Endometrial microvascular endothelial cells (primary cell): Measurements from ENCODE around the gene CLDN1. TPM values are rescaled to one million over a fixed set of nuclear protein-coding genes. Genes with fewer than 3 reads are reported as not detected.

Source experiments
- in situ Hi-C: cut with HindIII; loops from 2 replicates; pipeline ENCODE4 v1.10.0; 2017; ENCODE audit warnings: low sequenced_read_pairs, low pct_unique_long_range_greater_than_20kb; ENCODE audit errors: inconsistent ontology term
- total RNA-seq: library from RNA; depleted of rRNA; stranded (reverse); fragments of >200 nt; gene quantifications from one replicate; pipeline ENCODE4 v1.2.3, GENCODE V29; 2015; ENCODE audit errors: inconsistent ontology term

The CLDN1 gene
- total RNA-seq, 1 donor from 2014 or later = 48.3 TPM

DNA sequence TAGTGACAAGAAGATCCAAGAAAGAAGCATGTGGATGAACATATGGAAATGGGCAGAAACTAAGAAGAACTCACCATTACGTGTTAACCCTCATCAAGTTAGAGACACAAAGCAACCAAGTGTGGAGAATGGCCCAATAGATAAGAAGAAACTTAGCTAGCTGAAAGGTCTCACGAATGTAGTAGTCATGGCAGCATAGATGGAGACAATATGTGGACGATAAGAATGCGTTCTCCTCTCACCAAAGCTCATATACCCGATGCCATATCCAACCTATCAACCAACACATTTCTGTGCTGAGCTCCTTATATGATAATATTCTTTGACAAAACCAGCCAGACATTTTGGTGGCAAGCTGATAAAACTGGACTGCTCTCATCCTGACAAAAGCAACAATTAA lies 15.1 kb upstream of the CLDN1 start:
- in situ Hi-C loops = no loop called here

DNA sequence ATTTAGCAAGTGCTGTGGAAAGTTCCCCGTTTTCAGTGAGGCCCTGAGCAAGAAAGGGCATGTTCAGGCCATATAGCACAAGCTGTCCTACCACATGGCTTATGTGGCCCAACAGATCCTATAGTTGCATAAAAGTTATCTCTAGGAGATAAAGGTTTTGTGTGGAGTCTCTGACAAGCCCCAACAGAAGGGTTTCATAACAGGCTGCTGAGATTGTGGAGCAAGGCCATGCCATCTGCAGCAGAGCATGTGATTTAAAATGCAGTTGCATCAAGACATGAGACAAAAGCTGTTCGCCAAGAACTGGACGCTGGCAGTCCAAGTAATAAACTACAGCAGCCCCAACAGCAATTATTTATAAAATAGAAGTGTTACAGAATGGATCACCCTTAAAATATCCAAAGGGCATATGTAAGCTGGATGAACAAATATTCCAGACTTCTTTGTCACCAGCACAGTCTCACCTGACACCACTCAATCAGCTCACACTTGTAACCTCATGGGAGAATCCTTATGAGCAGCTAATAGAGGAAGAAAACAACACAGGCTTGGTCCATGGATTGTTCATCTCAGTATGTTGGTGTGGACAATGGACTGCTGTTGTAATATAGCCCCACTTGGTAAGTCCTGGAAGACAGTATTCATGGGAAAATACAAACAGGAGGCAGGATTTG lies 14.4 kb upstream of the CLDN1 start:
- in situ Hi-C loops = no loop called here

DNA sequence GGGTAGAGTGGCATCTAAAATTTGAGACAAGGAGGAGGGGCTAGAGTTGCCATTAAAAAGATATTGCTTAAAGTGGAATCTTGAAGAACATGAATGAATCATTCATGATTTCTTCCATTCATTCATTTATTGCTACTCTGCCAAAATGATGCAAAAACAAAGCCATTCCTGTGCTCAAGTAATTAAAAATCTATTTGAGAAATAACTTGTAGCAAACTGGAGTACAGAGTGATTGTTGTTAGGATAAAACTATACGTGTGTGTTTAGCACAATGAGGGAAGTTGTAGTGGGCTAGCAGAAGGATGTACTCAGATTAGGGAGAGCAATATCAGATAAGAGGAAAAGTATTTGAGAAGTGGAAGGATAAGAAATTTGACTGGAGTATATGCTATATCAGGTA lies 11.7 kb upstream of the CLDN1 start:
- in situ Hi-C loops = no loop called here

DNA sequence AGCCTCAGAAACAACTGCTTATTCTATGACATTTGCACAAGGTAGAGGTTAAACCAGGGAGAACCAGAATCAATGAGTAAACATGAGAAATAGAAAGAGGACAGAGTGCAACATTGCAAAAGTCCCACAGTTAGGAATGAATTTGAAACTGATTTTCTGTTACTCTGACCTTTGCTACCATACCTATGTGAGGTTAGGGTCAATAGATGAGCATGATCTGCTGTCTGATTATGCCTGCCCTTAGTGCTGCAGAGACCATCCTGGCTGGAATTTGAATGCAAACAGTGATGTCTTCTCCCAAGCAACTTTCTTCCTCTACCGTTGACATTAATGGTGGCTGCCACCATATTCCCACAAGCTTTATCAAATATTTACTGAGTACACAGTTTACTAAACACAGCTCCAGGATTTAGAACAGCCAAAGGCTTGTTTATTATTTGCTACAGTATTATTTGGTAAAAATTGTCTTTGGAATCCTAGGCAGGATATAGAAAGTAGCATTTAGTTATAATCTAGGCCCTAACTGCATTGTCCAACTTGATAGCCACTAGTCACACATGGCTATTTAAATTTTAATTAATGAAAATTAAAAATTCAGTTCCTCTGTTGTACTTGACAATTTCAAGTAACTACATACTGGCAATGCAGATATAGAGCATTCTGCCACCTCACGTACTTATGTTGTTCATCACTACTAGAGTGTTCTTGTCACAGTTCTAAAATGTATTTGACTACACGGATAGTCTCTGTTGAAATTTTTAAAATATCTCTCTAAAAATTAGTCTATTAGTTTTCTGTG lies 8.9 kb upstream of the CLDN1 start:
- in situ Hi-C loops = no loop called here

DNA sequence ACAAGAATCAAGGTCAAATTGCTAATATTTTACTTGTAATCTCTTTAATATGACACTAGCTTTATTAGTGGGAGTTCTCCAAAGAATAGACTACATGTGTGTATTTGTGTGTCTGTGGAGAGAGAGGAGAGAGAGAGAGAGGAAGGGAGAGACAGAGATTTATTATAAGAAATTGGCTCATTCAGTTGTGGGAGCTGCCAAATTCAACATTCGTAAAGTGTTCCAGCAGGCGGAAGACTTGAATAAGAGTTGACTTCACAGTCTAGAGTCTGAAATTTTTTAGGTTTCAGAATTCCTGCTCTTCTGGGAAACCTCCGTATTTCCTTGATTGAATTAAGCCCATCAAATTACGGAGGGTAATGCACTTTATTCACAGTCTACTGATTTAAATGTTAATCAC lies 4.7 kb upstream of the CLDN1 start:
- in situ Hi-C loops = no loop called here

DNA sequence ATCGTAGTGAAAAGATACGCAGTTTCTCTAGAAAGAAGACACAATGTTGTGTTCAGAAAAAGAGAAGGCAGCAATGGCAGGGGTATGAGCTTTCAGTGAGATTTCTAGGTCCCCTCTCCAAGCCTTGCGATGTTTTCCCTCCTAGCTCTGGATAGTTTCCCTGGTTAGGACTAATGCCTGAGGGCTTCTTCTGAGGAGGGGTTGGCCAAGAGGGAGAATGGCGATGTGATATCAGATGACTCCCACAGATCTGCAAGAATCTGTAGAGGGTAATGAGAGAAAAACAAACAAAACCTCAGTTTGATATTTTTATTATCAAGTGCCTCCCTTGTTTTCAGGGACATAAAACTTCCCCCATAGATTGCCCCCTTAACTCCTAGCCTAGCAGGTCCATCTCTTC lies 4.1 kb upstream of the CLDN1 start:
- in situ Hi-C loops = no loop called here

DNA sequence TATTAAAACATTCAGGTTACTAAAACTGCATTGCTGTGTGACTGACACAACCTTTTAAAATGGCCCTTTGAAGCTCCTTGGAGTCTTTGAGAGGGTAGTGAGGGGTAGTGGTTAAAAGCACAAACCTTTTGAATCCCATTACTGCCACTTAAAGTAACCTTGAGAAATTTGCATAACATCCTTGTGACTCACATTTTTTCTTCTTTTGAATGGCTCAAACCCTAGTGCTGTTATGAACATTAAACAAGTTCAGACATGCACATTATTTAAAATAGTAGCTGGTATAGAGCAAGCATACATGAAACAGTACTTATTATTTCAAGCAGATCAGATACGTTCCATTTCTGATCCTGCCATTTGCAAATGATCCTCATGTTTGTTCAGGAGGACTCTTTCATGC lies 3.7 kb upstream of the CLDN1 start:
- in situ Hi-C loops = no loop called here

DNA sequence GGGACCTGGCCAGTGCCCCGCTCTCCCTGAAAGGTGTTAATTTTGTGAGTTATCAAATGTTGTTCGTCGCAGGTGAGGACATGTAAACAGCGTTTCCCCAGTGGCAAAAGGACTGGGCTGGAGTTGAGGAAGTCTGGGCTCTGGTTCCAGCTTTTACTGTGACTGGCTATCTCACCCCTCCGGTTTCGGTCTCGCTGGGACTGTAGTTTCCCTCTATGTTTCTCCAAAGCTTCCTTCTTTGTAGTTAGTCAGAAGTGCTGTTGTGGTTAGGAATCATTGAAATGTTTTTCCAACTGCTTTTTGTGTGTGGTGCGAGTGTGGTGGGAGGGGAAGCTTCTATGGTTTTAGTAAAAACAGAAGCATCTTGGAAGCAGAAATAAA lies 990 bp upstream of the CLDN1 start:
- in situ Hi-C loops = no loop called here

DNA sequence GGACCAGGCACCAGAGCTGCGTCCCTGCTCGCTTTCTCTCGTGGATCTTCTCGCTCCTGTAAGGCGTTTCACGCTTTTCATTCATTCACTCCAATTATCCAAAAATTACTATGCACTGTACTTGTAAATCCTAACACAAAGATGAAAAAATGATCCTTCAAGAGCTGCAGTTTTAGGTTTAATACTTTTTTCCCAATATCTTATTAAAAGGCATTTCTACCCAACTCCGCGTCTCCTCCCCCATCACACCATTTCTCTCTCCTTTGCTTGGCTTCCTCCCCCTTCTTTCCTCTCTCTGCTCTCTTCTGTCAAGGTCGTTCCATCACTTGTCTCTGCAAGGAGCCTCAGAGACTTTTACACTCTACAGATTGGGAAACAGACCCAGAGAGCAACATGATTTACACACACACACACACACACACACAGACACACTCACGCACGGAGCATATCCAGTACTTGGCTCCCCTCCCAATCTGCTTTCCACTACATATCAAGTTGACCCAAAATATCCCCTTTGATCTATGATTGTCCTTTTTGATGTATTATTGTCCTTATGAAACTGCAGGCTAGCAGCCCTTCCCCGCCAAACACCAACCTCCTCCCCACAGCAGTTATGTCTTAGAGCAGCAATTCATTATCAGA lies 479 bp upstream of the CLDN1 start:
- in situ Hi-C loops = no loop called here

DNA sequence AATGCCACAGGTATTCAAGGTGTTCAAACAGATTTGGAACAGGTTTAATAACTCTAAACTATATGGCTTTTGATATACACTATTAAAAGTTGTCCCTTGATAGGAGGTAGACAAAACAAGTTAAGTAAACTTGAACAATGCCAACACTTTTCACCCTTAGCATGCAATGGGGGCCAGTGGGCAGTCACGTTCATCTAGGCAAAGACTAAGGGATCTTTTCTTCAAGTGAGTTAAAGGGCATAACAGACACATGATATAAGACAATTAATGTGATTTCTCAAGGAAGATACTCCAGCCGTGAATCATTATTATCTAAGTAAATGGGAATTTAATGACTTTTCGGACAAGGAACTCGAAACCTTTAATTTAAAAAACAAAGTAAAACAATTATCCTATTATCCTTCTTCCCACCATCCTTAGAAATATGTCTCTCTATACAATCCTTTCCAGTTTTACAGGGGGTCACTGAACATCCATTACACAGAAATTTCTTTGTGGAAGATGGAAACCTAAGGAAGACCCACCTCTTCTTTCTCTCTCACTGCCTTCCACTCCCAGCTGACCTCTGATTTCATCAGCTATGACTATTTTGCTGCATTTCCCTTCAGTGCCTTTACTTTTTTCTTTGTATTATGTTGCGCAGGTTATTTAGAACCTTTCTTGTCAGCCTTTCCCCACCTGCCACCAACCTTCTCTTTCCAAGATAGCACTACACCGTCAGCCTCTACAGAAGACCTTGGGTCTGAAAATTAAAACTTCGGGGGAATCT lies 1.5 kb downstream of the CLDN1 start:
- in situ Hi-C loops = no loop called here

DNA sequence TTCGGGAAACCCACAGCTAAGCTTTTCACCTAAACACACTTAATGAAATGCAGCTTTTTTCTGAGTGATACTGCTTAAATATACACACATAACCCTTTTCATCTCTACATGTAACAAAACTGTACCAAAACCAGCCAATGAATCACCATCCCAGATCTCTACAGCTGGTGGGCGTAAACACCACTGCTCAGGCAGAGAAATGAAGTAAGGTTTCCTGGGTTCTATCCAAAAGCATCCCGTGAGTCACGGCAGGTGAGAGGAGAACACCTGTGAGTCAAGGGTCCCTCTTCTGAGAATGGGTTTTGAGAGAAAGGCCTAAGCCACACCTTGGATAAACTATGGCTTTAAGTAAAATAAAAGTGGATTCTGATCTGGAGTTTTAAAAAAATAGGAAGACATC lies 2.6 kb downstream of the CLDN1 start:
- in situ Hi-C loops = no loop called here

DNA sequence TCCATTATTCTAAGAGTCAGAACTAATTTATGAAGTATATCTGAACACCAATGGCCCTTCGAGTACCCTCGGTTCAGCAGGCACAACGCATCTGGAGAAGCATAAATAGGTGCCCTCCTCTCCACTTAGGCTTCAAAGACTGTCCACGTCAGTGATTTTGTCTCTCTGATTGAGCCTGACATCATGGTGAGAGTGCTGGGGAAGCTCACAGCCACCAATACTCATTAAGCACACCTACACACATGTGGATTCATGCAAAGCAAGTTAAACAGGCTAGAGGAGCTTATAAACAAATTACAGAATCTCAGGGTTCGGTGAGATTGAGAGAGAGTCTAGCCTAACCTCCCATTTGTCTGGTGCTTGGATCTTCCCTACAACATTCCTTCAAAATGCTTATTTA lies 3.6 kb downstream of the CLDN1 start:
- in situ Hi-C loops = no loop called here

DNA sequence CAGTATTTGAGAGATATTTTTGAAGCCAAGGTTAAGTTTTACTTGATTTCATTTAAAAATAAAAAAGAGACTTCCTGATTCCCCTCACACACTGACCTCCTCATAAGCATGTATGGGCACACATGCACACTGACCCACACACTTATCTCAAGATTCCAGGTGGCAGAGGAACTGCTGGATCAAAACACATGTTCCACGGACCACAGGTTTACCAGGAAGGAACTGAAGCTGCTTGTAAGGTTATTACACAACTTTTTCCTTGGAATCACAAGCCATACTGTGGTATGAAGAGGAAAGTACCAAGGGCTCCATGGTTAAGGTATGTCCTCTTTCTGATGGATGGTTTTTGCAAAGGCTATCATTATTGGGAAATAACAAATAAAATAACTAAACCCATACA lies 7.5 kb downstream of the CLDN1 start:
- in situ Hi-C loops = no loop called here

DNA sequence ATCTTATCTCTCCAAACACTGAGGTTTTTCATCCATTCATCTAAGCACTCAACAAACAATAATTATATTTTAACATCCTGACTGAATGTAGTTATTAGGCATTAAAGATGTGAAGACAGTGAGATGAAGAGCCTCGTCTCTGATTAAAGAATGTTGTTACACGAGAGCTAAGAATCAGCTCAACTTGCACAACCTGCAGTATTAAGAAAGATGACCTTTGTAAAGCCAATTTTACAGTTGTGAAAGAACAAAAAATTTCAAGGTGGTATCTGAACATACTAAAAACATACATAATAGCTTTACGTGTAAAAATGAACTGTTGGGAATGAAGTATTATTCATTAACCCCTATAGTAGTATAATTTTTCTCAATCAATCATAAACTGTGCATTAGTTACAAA lies 12.8 kb downstream of the CLDN1 start:
- in situ Hi-C loops = no loop called here

DNA sequence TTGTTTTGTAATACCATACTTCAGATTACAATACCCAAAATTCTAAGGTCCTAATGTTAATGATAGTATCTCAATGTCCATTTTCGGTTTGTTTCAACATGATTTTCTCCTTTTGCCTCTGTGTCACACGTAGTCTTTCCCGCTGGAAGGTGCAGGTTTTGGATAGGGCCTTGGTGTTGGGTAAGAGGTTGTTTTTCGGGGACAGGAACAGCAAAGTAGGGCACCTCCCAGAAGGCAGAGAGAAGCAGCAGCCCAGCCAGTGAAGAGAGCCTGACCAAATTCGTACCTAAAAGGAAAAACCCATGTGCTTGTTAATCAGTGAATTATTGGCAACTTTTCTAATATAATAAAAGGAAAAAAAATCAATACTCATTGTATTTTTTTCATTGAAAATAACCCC lies 14.1 kb downstream of the CLDN1 start:
- in situ Hi-C loops = no loop called here

DNA sequence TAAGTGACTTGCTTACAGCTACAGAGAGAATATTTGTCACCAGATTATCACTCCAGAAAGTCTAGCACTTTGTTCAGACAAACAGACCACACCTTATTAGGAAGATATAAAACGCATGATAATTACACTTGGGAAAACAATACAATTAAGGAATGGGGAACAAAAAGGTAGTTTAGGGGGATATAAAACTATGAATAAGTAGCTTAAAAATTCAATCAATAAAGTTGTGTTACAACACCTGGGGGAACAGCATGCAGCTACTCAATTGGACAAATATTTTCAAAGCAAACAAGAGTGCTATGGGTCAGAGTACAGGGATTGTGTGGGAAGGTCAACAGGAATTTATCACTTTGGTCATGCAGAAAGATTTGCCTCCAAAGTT lies 15.1 kb downstream of the CLDN1 start:
- in situ Hi-C loops = no loop called here

DNA sequence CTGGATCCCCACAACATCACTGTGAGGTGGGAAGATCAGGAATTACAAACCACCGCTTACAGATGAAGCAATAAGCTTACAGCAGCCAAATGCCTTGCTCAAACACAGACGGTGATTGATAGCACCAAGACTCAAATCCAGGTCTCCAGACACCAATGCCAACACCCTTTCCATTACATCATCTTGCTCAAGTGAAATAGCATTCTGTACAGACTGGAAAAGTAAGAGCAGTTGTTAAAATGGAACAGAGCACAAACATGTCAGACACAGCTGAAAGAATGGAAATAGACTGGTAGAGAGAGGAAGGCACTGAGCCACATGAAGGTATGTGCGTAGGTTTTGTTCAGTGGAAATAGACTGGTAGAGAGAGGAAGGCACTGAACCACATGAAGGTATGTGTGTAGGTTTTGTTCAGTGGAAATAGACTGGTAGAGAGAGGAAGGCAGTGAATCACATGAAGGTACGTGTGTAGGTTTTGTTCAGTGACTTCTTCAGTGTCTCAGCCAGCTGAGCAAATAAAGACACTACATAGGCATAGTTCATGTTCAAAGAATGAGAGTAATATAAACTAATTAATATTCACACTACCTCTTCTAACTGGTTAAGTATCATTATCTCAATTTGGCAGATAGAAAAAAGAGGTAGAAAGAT lies 15.6 kb downstream of the CLDN1 start:
- in situ Hi-C loops = no loop called here

DNA sequence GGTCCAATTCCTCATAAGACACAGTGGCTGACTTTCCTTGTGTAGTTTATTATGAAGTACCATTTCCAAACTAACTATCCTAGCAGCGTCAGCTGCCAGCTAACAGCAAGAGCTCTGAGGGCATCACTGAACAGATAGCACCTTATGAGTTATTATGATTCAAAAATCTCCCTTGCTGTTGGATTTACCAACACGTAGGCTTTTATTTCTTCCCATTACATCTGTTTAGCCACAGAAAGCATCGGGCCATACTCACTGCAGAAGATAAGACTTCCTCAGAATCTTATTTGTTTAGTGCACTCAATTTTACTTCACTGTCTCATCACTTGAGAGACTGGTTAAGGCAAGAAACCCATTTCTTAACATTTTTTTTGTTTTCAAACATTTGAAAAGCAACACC lies 16.2 kb downstream of the CLDN1 start:
- in situ Hi-C loops = no loop called here

DNA sequence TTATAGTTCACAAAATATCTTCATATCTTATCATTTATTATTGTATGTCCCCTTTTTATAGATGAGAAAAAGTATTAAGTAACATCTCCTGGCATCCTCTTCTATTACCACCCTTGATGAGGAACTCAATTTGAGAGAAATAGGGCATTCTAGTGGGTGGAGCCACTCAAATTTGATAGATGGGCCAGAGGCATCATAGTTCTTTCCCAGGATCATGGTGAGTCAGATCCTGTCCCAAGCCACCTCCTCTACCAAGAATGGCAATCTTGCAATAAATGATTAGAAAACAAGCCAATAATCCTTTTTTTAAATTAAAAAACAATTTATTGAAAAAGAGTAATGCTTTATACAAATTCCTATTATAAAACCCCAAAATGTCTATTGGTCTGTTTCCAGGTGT lies 16.8 kb downstream of the CLDN1 start:
- in situ Hi-C loops = no loop called here
